ENCODE data around the gene HTRA2.
A peak's percentile ranks its signal among the peaks of the same experiment; 100 is the strongest.
"Not testable (repeated sequence)": the region's sequence is repeated elsewhere in the genome, so short reads cannot be mapped to it uniquely, and the experiment has no call there.

The HTRA2 gene

GRCh38 chr2:74529357-74530238 lies at the start of gene HTRA2, which contains the start of gene AUP1:
Gene HTRA2, plus strand, starts transcription at chr2:74529933. Its CDS starts 74 bp downstream, at chr2:74530007.
Gene AUP1, minus strand, starts transcription at chr2:74529706. Its CDS starts 77 bp downstream, at chr2:74529629.
- peak; percentile 70 to 78 (median 78) for DNase-seq (ENCODE audit: low read depth in 3 of 3)

- DNase-seq (ENCODE audit: low read depth in 3 of 3): no peak
Measured at GRCh38 chr2:74481431-74481830, 48.3 kb upstream of the HTRA2 start.

- peak in 1 of 3 experiments; percentile 50 for DNase-seq (ENCODE audit: low read depth in 3 of 3)
Measured at GRCh38 chr2:74481961-74482800, 47.6 kb upstream of the HTRA2 start.

- DNase-seq (ENCODE audit: low read depth in 3 of 3): peak; percentile 84 to 89 (median 86)
Measured at GRCh38 chr2:74482801-74483674, 46.7 kb upstream of the HTRA2 start, which contains the start of the genes CCDC142 and TTC31. Gene CCDC142, minus strand, starts transcription at chr2:74482998. Its CDS starts 161 bp downstream, at chr2:74482837. Gene TTC31, plus strand, starts transcription at chr2:74483081. Its CDS starts 15 bp downstream, at chr2:74483096.

GRCh38 chr2:74483675-74484164 lies 46.0 kb upstream of the HTRA2 start:
- not testable (repeated sequence) for DNase-seq (ENCODE audit: low read depth in 3 of 3)

GRCh38 chr2:74486141-74486540 lies 43.6 kb upstream of the HTRA2 start:
- DNase-seq (ENCODE audit: low read depth in 3 of 3): no peak

- DNase-seq (ENCODE audit: low read depth in 3 of 3): no peak
Measured at GRCh38 chr2:74488643-74489481, 40.9 kb upstream of the HTRA2 start.

- DNase-seq (ENCODE audit: low read depth in 3 of 3): no peak
Measured at GRCh38 chr2:74489906-74490305, 39.8 kb upstream of the HTRA2 start.

- no peak for DNase-seq (ENCODE audit: low read depth in 3 of 3)
Measured at GRCh38 chr2:74491648-74492544, 37.8 kb upstream of the HTRA2 start.

- DNase-seq (ENCODE audit: low read depth in 3 of 3): no peak
Measured at GRCh38 chr2:74493546-74493945, 36.2 kb upstream of the HTRA2 start.

GRCh38 chr2:74495440-74495839 lies 34.3 kb upstream of the HTRA2 start:
- no peak for DNase-seq (ENCODE audit: low read depth in 3 of 3)

- no peak for DNase-seq (ENCODE audit: low read depth in 3 of 3)
Measured at GRCh38 chr2:74496997-74497776, 32.5 kb upstream of the HTRA2 start.

GRCh38 chr2:74497777-74498499 lies 31.8 kb upstream of the HTRA2 start:
- no peak for DNase-seq (ENCODE audit: low read depth in 3 of 3)

GRCh38 chr2:74498500-74499266 lies 31.1 kb upstream of the HTRA2 start:
- no peak for DNase-seq (ENCODE audit: low read depth in 3 of 3)

- DNase-seq (ENCODE audit: low read depth in 3 of 3): peak in 1 of 3 experiments; percentile 29
Measured at GRCh38 chr2:74499267-74499939, 30.3 kb upstream of the HTRA2 start, which contains the start of gene LBX2. Gene LBX2, minus strand, starts transcription at chr2:74499603. Its CDS starts 66 bp downstream, at chr2:74499537.

- DNase-seq (ENCODE audit: low read depth in 3 of 3): no peak
Measured at GRCh38 chr2:74499940-74500577, 29.7 kb upstream of the HTRA2 start.
